ENCODE results near the gene ZCCHC4. TPM values are rescaled to one million over a fixed set of nuclear protein-coding genes. Genes with fewer than 3 reads are reported as not detected.

The ZCCHC4 gene
- total and polyA plus RNA-seq, 7 donors, result 3.5 to 21.8 (median 9.1) TPM

DNA sequence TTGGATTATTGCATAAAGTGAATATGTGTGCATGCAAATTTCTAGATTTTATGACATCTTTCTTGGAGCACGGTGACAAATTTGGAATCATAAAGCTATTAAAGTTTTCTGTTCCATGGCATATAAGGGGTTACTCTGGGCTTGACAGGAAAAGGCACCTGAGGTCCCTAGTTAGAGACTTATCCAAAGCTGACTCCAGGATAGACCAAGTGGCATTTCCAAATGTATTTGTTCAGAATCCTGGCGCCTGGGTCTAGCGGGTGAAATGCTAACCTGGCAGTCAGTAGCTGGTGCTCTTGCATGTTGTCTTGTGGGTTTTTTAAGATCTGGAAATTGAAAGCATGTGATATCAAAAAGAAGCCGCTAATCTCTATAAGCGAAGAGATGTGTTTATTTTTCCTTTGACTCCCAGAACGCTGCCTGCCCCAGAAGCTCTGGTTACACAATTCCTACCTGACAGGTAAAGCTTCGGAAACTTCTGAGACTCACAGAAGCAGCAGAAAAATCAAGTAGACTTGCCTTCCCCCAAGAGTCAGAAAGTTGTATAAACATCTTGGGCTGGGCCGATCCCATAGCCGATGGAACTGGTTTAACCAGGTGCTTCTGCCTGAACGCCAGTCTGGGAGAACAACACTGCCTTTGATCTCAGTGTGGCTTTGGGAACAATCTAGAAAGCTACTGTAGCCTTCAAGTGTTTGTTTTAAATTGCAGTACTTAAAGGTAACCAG lies 12.9 kb upstream of the ZCCHC4 start:
- TF ChIP-seq, protein P1, sequence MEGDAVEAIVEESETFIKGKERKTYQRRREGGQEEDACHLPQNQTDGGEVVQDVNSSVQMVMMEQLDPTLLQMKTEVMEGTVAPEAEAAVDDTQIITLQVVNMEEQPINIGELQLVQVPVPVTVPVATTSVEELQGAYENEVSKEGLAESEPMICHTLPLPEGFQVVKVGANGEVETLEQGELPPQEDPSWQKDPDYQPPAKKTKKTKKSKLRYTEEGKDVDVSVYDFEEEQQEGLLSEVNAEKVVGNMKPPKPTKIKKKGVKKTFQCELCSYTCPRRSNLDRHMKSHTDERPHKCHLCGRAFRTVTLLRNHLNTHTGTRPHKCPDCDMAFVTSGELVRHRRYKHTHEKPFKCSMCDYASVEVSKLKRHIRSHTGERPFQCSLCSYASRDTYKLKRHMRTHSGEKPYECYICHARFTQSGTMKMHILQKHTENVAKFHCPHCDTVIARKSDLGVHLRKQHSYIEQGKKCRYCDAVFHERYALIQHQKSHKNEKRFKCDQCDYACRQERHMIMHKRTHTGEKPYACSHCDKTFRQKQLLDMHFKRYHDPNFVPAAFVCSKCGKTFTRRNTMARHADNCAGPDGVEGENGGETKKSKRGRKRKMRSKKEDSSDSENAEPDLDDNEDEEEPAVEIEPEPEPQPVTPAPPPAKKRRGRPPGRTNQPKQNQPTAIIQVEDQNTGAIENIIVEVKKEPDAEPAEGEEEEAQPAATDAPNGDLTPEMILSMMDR (IDR thresholded peaks at IDR 0.05), result no peak
- TF ChIP-seq EP300 (IDR thresholded peaks at IDR 0.05) (no peak), POLR2AphosphoS5 (IDR thresholded peaks at IDR 0.05) (no peak), POLR2A (IDR thresholded peaks at IDR 0.05) (no peak)
- DNase-seq, result no peak
- intact Hi-C loops (cut with DNase I), result no loop called here
- Histone ChIP-seq H3K27me3 (no peaks in the 10 kb centered on the region), H3K9me3 (no peaks in the 10 kb centered on the region), H3K4me3 (no peak overlapping the region), H3K4me1 (no peaks in the 10 kb centered on the region), H3K27ac (no peak overlapping the region), H3K36me3 (no peaks in the 10 kb centered on the region)
- 12 to 48% methylated on average over 10 of the region's 10 CpGs for WGBS, 2 donors

DNA sequence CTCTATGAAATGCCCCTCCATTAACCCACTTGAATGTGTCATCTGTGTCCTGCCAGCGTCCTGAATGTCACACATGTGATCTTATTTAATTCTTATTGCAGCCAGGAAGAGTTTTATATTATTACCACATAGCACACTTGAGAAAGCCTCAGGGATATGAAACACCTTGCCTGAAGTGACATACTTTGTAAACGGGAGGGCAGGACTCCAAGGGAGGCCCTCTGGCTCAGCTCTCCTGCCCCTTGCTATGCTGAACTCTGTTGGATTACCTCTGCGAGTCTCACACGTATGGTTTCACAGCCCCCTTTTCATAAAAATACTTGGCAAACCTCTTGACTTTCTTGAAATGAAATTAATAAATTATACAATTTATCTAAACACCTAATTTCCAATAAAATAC lies 11.1 kb upstream of the ZCCHC4 start:
- intact Hi-C loops (cut with DNase I), result no loop called here
- TF ChIP-seq POLR2A (IDR thresholded peaks at IDR 0.05) (no peak), EP300 (IDR thresholded peaks at IDR 0.05) (no peak), POLR2AphosphoS5 (IDR thresholded peaks at IDR 0.05) (no peak)
- TF ChIP-seq, protein P1 (IDR thresholded peaks at IDR 0.05), result no peak
- WGBS, 2 donors, result 83 to 84% methylated on average over 4 of the region's 4 CpGs
- Histone ChIP-seq H3K27ac (no peak overlapping the region), H3K4me3 (no peak overlapping the region), H3K4me1 (no peaks in the 10 kb centered on the region), H3K27me3 (no peaks in the 10 kb centered on the region), H3K36me3 (no peaks in the 10 kb centered on the region), H3K9me3 (no peaks in the 10 kb centered on the region)
- no peak for DNase-seq

DNA sequence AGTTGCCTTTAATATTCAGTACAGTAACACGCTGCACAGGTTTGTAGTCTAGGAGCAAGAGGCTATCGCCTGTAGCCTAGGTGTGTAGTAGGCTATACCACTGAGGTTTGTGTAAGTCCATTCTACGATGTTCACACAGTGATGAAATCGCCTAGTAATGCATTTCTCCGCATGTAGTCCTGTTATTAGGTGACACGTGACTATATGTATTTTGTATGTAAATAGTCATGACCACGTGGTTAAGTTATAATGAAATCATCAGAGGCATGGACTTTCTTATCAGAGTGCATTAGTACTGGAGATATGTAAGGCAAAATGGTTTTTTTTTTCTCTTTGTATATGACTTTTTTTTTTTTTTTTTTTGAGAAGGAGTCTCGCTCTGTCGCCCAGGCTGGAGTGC lies 9.9 kb upstream of the ZCCHC4 start:
- Histone ChIP-seq H3K4me3 (no peak overlapping the region), H3K27me3 (no peaks in the 10 kb centered on the region), H3K36me3 (no peaks in the 10 kb centered on the region), H3K9me3 (no peaks in the 10 kb centered on the region), H3K27ac (no peak overlapping the region), H3K4me1 (no peaks in the 10 kb centered on the region)
- DNase-seq, result no peak
- WGBS, 2 donors, result 88 to 96% methylated on average over 9 of the region's 9 CpGs
- TF ChIP-seq, protein P1 (IDR thresholded peaks at IDR 0.05), result no peak
- no peak for TF ChIP-seq EP300 (IDR thresholded peaks at IDR 0.05)
- TF ChIP-seq POLR2A (IDR thresholded peaks at IDR 0.05), result no peak
- TF ChIP-seq POLR2AphosphoS5 (IDR thresholded peaks at IDR 0.05), result no peak
- intact Hi-C loops (cut with DNase I), result no loop called here

DNA sequence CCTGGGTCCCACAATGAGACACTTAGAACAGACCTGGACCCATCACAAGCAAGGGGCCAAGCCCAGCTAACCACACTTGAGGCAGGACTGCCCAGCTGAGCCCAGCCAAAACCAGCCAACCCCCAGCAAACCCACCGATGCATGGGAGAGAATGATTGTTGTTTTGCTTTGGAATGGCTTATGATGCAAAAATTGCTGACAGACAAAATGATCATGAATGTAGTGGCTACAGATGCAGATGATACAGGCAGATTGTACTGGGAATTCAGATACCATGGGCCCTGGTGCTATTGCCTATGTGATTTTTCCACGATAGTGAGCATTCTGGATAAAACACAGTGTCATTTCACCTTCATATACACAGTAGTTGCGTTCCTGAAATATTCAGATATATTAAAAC lies 9.0 kb upstream of the ZCCHC4 start:
- no peak overlapping the region for H3K4me3 ChIP-seq

More for the DNA sequence above, 9.0 kb upstream of the ZCCHC4 start:
- no peak for TF ChIP-seq POLR2AphosphoS5 (IDR thresholded peaks at IDR 0.05)
- TF ChIP-seq EP300 (IDR thresholded peaks at IDR 0.05), result no peak
- no peak for TF ChIP-seq POLR2A (IDR thresholded peaks at IDR 0.05)
- TF ChIP-seq, protein P1 (IDR thresholded peaks at IDR 0.05), result no peak
- Histone ChIP-seq H3K27ac (no peak overlapping the region), H3K9me3 (no peaks in the 10 kb centered on the region), H3K27me3 (no peaks in the 10 kb centered on the region), H3K36me3 (no peaks in the 10 kb centered on the region), H3K4me1 (no peaks in the 10 kb centered on the region)
- intact Hi-C loops (cut with DNase I), result no loop called here
- 92 to 95% methylated on average over 3 of the region's 3 CpGs for WGBS, 2 donors
- no peak for DNase-seq
